ENCODE results near the gene MARCHF10.

DNA sequence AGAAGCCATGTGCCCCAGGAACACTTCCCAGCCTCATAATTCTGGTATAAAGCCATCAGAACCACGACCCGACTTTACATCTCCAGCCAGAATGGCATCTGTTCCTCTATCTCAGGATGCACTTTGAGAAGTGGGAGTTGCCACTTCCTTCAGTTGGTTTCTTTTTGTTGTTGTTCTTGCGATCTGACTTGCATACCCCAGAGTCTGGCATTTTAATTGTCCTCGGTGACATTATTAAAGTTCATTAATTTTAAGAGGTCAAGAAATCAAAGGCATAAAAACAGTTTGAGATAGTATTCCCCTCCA, 13.5 kb downstream of the MARCHF10 start:
- TF ChIP-seq, protein P1, sequence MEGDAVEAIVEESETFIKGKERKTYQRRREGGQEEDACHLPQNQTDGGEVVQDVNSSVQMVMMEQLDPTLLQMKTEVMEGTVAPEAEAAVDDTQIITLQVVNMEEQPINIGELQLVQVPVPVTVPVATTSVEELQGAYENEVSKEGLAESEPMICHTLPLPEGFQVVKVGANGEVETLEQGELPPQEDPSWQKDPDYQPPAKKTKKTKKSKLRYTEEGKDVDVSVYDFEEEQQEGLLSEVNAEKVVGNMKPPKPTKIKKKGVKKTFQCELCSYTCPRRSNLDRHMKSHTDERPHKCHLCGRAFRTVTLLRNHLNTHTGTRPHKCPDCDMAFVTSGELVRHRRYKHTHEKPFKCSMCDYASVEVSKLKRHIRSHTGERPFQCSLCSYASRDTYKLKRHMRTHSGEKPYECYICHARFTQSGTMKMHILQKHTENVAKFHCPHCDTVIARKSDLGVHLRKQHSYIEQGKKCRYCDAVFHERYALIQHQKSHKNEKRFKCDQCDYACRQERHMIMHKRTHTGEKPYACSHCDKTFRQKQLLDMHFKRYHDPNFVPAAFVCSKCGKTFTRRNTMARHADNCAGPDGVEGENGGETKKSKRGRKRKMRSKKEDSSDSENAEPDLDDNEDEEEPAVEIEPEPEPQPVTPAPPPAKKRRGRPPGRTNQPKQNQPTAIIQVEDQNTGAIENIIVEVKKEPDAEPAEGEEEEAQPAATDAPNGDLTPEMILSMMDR (IDR thresholded peaks at IDR 0.05; ENCODE audit: low read depth, low read length) = no peak
- no peak for TF ChIP-seq EZH2phosphoT487 (IDR thresholded peaks at IDR 0.05; ENCODE audit: low read depth)

Measured in OCI-LY3 (cell line).